GM23248 (cell line): ENCODE results near the gene ULBP2. TPM values are rescaled to one million over a fixed set of nuclear protein-coding genes. Genes with fewer than 3 reads are reported as not detected.
A peak's percentile ranks its signal among the peaks of the same experiment; 100 is the strongest.
"Not testable (repeated sequence)": the region's sequence is repeated elsewhere in the genome, so short reads cannot be mapped to it uniquely, and the experiment has no call there.

ENCODE experiments used
- DNase-seq: peaks from one replicate; pipeline ENCODE4 v3.0.0-alpha.2; 2015
- H2AFZ ChIP-seq: fragments of 200-600 bp; sonication (generic); 2 replicates; pipeline ENCODE4 v1.6.1; 2016; ENCODE audit warnings: antibody characterized with exemption
- H3F3A ChIP-seq: fragments of 200-600 bp; sonication (generic); 2 replicates; pipeline ENCODE4 v1.6.1; 2016; ENCODE audit warnings: mild to moderate bottlenecking, antibody characterized with exemption, mixed run types; ENCODE audit not compliant: insufficient read depth
- H3K27ac ChIP-seq: fragments of 200-600 bp; sonication (generic); 2 replicates; pipeline ENCODE4 v1.5.1; 2016; ENCODE audit warnings: mild to moderate bottlenecking
- H3K27me3 ChIP-seq: fragments of 200-600 bp; sonication (generic); replicated peaks from 2 replicates; pipeline ENCODE4 v1.6.1; 2016; ENCODE audit warnings: mild to moderate bottlenecking; ENCODE audit not compliant: insufficient read depth
- H3K36me3 ChIP-seq: fragments of 200-600 bp; sonication (generic); 2 replicates; pipeline ENCODE4 v1.6.1; 2016; ENCODE audit warnings: low read depth, mild to moderate bottlenecking
- H3K4me1 ChIP-seq: fragments of 200-600 bp; sonication (generic); 2 replicates; pipeline ENCODE4 v1.6.1; 2016; ENCODE audit warnings: mild to moderate bottlenecking; ENCODE audit not compliant: insufficient read depth
- H3K4me2 ChIP-seq: fragments of 200-600 bp; sonication (generic); one replicate; pipeline ENCODE4 v1.6.1; 2016; ENCODE audit warnings: mild to moderate bottlenecking; ENCODE audit not compliant: unreplicated experiment
- H3K4me3 ChIP-seq: fragments of 200-600 bp; sonication (generic); 2 replicates; pipeline ENCODE4 v1.5.1; 2016; ENCODE audit warnings: mild to moderate bottlenecking
- H3K79me2 ChIP-seq: fragments of 200-600 bp; sonication (generic); 2 replicates; pipeline ENCODE4 v1.6.1; 2016; ENCODE audit warnings: mild to moderate bottlenecking; ENCODE audit not compliant: insufficient read depth
- H3K9ac ChIP-seq: fragments of 200-600 bp; sonication (generic); 2 replicates; pipeline ENCODE4 v1.6.1; 2016; ENCODE audit warnings: mild to moderate bottlenecking
- H3K9me2 ChIP-seq: fragments of 200-600 bp; sonication (generic); 2 replicates; pipeline ENCODE4 v1.6.1; 2016; ENCODE audit warnings: mixed run types, mild to moderate bottlenecking, moderate library complexity; ENCODE audit not compliant: insufficient read depth
- H3K9me3 ChIP-seq: fragments of 200-600 bp; sonication (generic); one replicate; pipeline ENCODE4 v1.6.1; 2017; ENCODE audit warnings: low read depth
- H4K20me1 ChIP-seq: fragments of 200-600 bp; sonication (generic); 2 replicates; pipeline ENCODE4 v1.6.0; 2016; ENCODE audit not compliant: insufficient read depth
- EZH2 ChIP-seq: fragments of 200-600 bp; sonication (generic); IDR thresholded peaks from 2 replicates; pipeline ENCODE4 v1.6.1; 2018; ENCODE audit warnings: antibody characterized with exemption, mild to moderate bottlenecking; ENCODE audit not compliant: insufficient read depth, poor library complexity, severe bottlenecking
- EZH2phosphoT487 ChIP-seq: fragments of 200-600 bp; sonication (generic); IDR thresholded peaks from 2 replicates; pipeline ENCODE4 v1.6.1; 2018; ENCODE audit warnings: antibody characterized with exemption, moderate library complexity, mild to moderate bottlenecking, low read depth; ENCODE audit not compliant: insufficient read depth
- WGBS, 2 experiments: methylation state at CpG; one replicate each; pipeline ENCODE4 v1.1.6; 2015 to 2017; ENCODE audit warnings: low lambda C conversion rate in 2 of 2, low coverage in 1 of 2; ENCODE audit errors: missing lambda C conversion rate in 2 of 2; 5-methylcytosine and 5-hydroxymethylcytosine counted together
- in situ Hi-C: fragments of 300-500 bp; cut with MboI; formaldehyde crosslinking; loops from 2 replicates; pipeline ENCODE4 v1.15.0; 2020
- polyA plus RNA-seq: library from polyadenylated mRNA; unstranded; fragments of >200 nt; fragmentation: Nextera tagmentation; extraction: Ambion mirVana; gene quantifications from 2 replicates; pipeline ENCODE4 v1.2.1, GENCODE V29; 2016
- total RNA-seq: library from RNA; depleted of rRNA; stranded (reverse); fragments of >200 nt; shearing (Covaris generic); gene quantifications from 2 replicates; pipeline ENCODE4 v1.2.3, GENCODE V29; 2014

Gene ULBP2
- total and polyA plus RNA-seq, 2 experiments from 2014 or later = 23.8 to 29.5 TPM

DNA sequence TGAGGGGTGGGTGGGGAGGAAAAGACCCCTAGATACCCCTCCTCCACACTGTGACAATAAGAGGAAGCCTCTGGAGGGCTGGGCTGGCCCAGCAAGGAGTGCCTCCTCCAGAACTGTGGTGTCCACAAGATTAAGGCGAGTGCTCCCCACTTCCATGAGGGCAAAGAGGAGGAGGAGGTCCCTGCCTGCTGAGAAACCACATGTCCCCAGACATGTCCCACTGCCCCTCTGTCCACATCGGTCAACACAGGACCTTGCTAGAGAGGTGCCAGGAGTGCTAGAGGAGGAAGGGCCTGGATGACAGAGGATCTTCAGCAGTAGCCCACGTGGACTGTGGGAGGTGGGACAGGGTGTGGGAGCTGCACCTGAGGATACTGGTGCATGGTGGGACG is 22.0 kb upstream of the ULBP2 start:
- TF ChIP-seq EZH2phosphoT487 = no peak
- TF ChIP-seq EZH2 = no peak
- in situ Hi-C loops = loop anchor here (5.0 kb wide), 1 partner anchor 88 kb away; no protein-coding TSS in a partner anchor

DNA sequence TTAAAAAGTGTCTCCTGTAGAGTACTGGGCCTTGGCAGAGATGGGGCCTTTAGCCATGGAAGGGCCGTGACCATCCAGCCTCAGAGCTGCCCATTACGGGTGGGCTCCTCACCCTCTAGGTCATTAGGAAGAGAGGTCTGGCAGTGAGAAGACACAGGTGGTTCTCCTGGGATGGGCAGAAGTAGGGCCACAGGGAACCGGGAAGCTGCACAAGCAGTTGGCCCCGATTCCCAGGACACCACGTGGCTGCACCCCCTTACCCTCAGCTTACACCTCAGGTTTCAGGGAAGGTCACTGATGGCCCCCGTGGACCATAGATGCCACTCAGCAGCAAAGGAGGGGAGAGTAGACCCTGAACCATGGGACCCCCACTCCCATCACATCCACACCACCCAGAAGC is 20.5 kb upstream of the ULBP2 start:
- no peaks in the 10 kb centered on the region for H3K9me3 ChIP-seq
- WGBS, 2 experiments = 74 to 75% methylated on average over 6 of the region's 6 CpGs
- no peaks in the 10 kb centered on the region for H3K4me1 ChIP-seq
- no peaks in the 10 kb centered on the region for H3F3A ChIP-seq
- no peak for DNase-seq
- no peaks in the 10 kb centered on the region for H3K27me3 ChIP-seq
- in situ Hi-C loops = loop anchor here (5.0 kb wide), 1 partner anchor 89 kb away; no protein-coding TSS in a partner anchor
- H2AFZ ChIP-seq = no peak overlapping the region
- H3K4me3 ChIP-seq = no peak overlapping the region
- no peaks in the 10 kb centered on the region for H3K36me3 ChIP-seq
- TF ChIP-seq EZH2 (no peak), EZH2phosphoT487 (no peak)
- H3K27ac ChIP-seq = no peak overlapping the region
- no peaks in the 10 kb centered on the region for H4K20me1 ChIP-seq
- H3K79me2 ChIP-seq = no peaks in the 10 kb centered on the region
- H3K9ac ChIP-seq = no peak overlapping the region
- no peak overlapping the region for H3K4me2 ChIP-seq
- H3K9me2 ChIP-seq = no peaks in the 10 kb centered on the region

More for the DNA sequence above, 22.0 kb upstream of the ULBP2 start:
- no peak overlapping the region for H3K4me2 ChIP-seq
- no peaks in the 10 kb centered on the region for H3K36me3 ChIP-seq
- no peaks in the 10 kb centered on the region for H3K79me2 ChIP-seq
- no peak overlapping the region for H2AFZ ChIP-seq
- H3K4me1 ChIP-seq = no peaks in the 10 kb centered on the region
- H3K27ac ChIP-seq = no peak overlapping the region
- H4K20me1 ChIP-seq = no peaks in the 10 kb centered on the region
- DNase-seq = no peak
- H3K9me3 ChIP-seq = no peaks in the 10 kb centered on the region
- 80% methylated on average over 4 of the region's 4 CpGs for WGBS, 2 experiments
- H3K9me2 ChIP-seq = no peaks in the 10 kb centered on the region
- no peak overlapping the region for H3K9ac ChIP-seq
- H3K4me3 ChIP-seq = no peak overlapping the region
- no peaks in the 10 kb centered on the region for H3F3A ChIP-seq
- H3K27me3 ChIP-seq = no peaks in the 10 kb centered on the region

DNA sequence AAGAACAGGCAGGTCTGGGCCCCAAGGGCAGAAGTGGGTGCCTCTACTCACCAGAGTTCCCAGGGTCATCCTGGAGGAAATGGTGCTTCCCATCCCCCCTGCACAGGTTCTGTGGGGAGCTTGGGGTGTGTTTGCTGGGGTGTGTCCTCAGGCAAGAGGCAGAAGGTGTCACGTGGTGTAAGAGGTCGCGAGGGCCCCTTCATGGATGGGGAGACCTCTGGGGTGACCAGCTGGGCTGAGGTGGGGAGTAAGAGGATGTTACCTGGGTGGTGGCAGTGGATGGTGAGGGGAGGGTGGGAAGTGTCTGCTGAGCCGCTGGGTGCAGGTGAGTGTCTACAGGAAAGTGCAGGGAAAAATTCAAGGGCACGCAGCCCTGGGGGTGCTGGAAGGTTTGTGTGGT is 19.7 kb upstream of the ULBP2 start:
- H3K27me3 ChIP-seq, H3K4me2 ChIP-seq, H3K9me3 ChIP-seq, H3K79me2 ChIP-seq, H3K9ac ChIP-seq, H3F3A ChIP-seq, H2AFZ ChIP-seq, H3K27ac ChIP-seq, DNase-seq, H3K36me3 ChIP-seq, H4K20me1 ChIP-seq, H3K9me2 ChIP-seq, H3K4me1 ChIP-seq: not testable (repeated sequence)
- H3K4me3 ChIP-seq = peak overlapping the region; percentile 83; the same call in 1 of the 2 replicates
- 52 to 60% methylated on average over 5 of the region's 5 CpGs for WGBS, 2 experiments
- in situ Hi-C loops = loop anchor here (5.0 kb wide), 1 partner anchor 90 kb away; no protein-coding TSS in a partner anchor

DNA sequence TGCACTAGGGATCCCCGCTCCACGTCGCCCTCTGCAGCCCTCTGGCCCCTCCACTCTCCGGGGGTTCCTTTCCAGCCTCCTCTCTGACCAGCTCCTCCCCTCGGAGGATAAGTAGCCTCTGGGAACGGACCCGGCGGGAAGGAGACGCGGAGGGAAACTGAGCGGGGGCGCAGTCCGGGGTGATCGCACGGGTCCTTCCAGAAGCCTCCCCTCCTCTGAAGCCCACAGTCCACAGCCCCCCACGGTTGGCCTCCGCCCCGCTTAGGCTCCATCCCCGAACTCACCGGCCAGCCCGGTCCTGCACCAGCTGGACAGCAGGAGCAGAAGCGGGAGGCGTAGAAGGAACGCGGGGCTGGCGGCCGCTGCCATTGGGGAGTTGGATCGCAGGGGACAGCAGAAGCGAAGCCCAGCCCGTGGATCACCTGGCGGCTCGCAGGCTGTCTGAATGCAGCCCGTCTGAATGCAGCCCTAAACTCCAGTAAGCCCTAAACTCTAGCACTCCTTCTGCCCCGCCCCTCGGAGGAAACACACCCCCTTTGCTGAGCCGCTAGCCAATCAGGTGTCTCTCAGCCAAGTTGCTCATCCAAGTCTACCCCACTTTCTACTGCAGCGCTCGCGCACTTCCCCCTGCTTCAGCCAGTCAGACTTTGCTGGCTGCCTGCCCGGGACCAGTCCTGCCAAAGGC is 19.0 kb upstream of the ULBP2 start, which contains the start of gene RAET1G:
RAET1G (minus strand) TSS at position 480 of the 685 bp plus-strand sequence; CDS start at position 369, 111 bp downstream.
- TF ChIP-seq EZH2 = no peak
- TF ChIP-seq EZH2phosphoT487 = no peak
- DNase-seq = peak; percentile 97
- Histone ChIP-seq H3K9me3 (no peaks in the 10 kb centered on the region), H3K4me3 (peak within 1 kb of the TSS; percentile 83), H3K36me3 (no peaks in the 10 kb centered on the region), H3K4me2 (peak within 1 kb of the TSS; percentile 68), H3K9me2 (no peaks in the 10 kb centered on the region), H4K20me1 (no peaks in the 10 kb centered on the region), H3F3A (no peaks in the 10 kb centered on the region), H3K27ac (no peak within 1 kb of the TSS), H3K4me1 (no peaks in the 10 kb centered on the region), H3K27me3 (no peaks in the 10 kb centered on the region; the same call in 1 of the 2 replicates), H3K9ac (peak within 1 kb of the TSS; percentile 35), H2AFZ (peak within 1 kb of the TSS; percentile 89), H3K79me2 (no peaks in the 10 kb centered on the region)
- WGBS, 2 experiments = 1 to 2% methylated on average over 30 to 40 of the region's 40 CpGs
- in situ Hi-C loops = loop anchor here (5.0 kb wide), 1 partner anchor 90 kb away; no protein-coding TSS in a partner anchor
